ENCODE data around the gene RNF113B.

The RNF113B gene

DNA sequence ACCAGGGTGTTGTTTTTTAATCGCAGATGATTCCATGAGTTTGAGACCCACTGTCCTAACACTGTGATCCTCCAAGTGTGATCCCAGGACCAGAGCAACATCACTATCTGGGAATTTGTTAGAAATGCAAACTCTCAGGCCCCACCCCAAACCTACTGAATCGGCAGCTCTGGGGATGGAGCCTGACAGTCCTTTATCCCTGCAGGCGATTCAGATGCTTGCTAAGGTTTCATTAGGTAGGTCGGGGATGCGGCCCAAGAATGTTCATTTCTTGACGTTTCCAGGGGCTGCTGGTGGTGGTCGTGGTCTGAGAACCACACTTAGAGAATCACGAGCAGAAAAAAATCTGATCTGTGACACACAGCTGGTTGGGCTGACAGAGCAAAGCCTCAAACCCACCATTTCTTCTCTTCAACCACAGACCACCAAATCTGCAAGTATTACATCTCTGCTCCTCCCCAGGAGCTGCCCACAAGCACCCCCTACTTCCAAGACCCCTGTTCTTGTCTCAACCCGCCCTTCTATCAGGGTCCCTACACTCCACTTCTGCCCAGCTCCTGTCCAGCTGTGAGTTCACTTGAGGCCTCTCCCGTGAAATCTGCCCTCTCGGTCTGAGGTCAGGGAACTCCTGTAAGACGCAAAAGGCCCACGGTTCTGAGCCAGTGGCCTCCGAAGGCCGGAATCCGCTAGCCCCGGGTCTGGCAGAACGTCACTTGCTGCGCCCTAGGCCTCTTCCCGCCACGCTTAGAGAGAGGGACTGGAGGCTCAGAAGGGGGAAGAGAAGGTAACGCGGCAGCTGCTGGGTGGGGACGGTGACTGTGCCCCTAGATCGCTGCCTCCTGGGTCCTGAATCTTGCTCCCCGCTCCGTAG is 35.3 kb downstream of the RNF113B start:
- Histone ChIP-seq H3K27me3 (ENCODE audit: control insufficient read depth, insufficient read depth, low read length) (peaks cover 26% of the 10 kb centered on the region), H3K9me3 (ENCODE audit: control insufficient read depth, insufficient read depth, low read length) (no peaks in the 10 kb centered on the region), H3K36me3 (ENCODE audit: control insufficient read depth, insufficient read depth, low read length) (no peaks in the 10 kb centered on the region), H3K4me3 (ENCODE audit: low read depth, low read length) (peak overlapping the region; percentile 79), H3K27ac (ENCODE audit: low read depth, low read length) (no peak overlapping the region), H3K4me1 (ENCODE audit: control insufficient read depth, insufficient read depth, low read length) (peaks cover 25% of the 10 kb centered on the region), H3K9ac (ENCODE audit: low read depth, low read length) (no peak overlapping the region)

DNA sequence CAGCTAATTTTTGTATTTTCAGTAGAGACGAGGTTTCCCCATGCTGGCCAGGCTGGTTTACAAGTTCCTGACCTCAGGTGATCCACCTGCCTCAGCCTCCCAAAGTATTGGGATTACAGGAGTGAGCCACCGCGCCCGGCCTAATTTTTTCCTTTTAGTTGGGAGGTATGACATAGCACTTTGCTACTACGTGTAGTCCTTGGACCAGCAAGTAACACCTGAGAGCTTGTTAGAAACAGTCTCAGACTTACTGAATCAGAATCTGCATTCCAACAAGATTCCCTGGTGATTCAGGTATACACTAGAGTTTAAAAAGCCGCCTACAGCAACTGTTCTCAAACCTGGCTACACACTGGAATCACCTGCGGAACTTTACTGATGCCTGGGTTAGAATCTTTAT is 36.0 kb downstream of the RNF113B start:
- Histone ChIP-seq H3K36me3 (ENCODE audit: control insufficient read depth, insufficient read depth, low read length) (no peaks in the 10 kb centered on the region), H3K4me3 (ENCODE audit: low read depth, low read length) (no peak overlapping the region), H3K27ac (ENCODE audit: low read depth, low read length) (no peak overlapping the region), H3K9me3 (ENCODE audit: control insufficient read depth, insufficient read depth, low read length) (no peaks in the 10 kb centered on the region), H3K27me3 (ENCODE audit: control insufficient read depth, insufficient read depth, low read length) (peaks cover 26% of the 10 kb centered on the region), H3K9ac (ENCODE audit: low read depth, low read length) (no peak overlapping the region), H3K4me1 (ENCODE audit: control insufficient read depth, insufficient read depth, low read length) (peaks cover 21% of the 10 kb centered on the region)

DNA sequence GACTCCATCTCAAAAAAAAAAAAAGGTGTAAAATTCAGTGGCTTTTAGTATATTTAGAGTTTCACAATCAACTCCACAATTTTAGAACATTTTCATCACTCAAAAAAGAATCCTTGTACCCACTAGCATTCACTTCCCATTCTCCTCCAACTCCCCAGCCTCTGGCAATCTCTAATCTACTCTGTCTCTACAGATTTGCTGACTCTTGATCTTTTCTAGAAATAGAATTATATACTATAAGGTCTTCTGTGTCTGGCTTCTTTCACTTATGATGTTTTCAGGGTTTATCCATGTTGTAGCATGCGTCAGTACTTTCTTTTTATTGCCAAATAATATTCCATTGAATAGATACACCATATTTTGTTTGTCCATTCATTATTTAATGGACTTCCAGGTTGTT is 42.2 kb downstream of the RNF113B start:
- Histone ChIP-seq H3K36me3 (ENCODE audit: control insufficient read depth, insufficient read depth, low read length) (no peaks in the 10 kb centered on the region), H3K27me3 (ENCODE audit: control insufficient read depth, insufficient read depth, low read length) (no peaks in the 10 kb centered on the region), H3K9ac (ENCODE audit: low read depth, low read length) (no peak overlapping the region), H3K27ac (ENCODE audit: low read depth, low read length) (no peak overlapping the region), H3K4me3 (ENCODE audit: low read depth, low read length) (no peak overlapping the region), H3K9me3 (ENCODE audit: control insufficient read depth, insufficient read depth, low read length) (no peaks in the 10 kb centered on the region), H3K4me1 (ENCODE audit: control insufficient read depth, insufficient read depth, low read length) (no peaks in the 10 kb centered on the region)

DNA sequence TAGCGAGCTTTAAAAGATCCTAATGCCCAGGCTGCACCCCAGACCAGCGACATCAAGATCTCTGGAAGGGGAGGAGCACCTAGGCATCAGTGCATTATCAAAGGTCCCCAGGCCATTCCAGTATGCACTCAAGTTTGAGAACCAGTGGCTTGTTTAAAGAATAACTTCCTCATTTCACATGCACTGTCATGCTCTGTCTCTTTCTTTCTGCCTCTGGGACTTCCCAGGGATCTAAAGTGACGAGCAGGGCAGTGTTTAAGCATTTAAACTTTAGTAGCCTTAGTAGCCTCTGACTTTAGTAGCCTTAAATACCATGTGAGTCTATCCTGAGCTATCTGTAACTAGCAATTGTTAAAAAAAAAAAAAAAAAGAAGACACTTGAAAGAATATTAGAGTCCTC is 43.1 kb downstream of the RNF113B start:
- no peaks in the 10 kb centered on the region for H3K9me3 ChIP-seq (ENCODE audit: control insufficient read depth, insufficient read depth, low read length)
- no peak overlapping the region for H3K9ac ChIP-seq (ENCODE audit: low read depth, low read length)
- no peaks in the 10 kb centered on the region for H3K36me3 ChIP-seq (ENCODE audit: control insufficient read depth, insufficient read depth, low read length)
- H3K27me3 ChIP-seq (ENCODE audit: control insufficient read depth, insufficient read depth, low read length) = no peaks in the 10 kb centered on the region
- no peak overlapping the region for H3K4me3 ChIP-seq (ENCODE audit: low read depth, low read length)
- H3K4me1 ChIP-seq (ENCODE audit: control insufficient read depth, insufficient read depth, low read length) = no peaks in the 10 kb centered on the region
- no peak overlapping the region for H3K27ac ChIP-seq (ENCODE audit: low read depth, low read length)

DNA sequence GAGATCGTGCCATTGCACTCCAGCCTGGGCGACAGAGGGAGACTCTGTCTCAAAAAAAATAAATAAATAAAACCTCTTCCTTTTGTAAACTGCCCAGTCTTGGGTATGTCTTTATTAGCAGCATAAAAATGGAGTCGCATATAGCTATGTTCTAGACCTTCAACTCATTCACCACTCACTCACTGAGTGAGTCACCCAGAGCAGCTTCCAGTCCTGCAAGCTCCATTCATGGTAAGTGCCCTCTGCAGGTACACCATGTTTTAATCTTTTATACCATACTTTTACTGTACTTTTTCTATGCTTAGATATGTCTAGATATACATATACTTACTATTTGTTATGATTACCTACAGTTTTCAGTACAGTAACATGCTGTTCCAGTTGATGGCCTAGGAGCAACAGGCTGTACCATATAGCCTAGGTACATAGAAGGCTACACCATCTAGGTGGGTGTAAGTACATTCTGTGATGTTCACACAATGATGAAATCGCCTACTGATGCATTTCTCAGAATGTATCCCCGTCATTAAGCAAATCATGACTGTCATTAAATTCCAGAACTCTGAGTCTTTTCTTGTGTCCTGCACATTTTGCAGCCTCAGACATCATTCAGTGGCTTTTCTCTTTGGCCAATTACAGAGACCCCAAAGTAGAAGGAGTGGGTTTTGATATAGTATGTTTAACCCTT is 47.9 kb downstream of the RNF113B start:
- no peak overlapping the region for H3K27ac ChIP-seq (ENCODE audit: low read depth, low read length)
- H3K4me1 ChIP-seq (ENCODE audit: control insufficient read depth, insufficient read depth, low read length) = no peaks in the 10 kb centered on the region
- H3K36me3 ChIP-seq (ENCODE audit: control insufficient read depth, insufficient read depth, low read length) = no peaks in the 10 kb centered on the region
- H3K27me3 ChIP-seq (ENCODE audit: control insufficient read depth, insufficient read depth, low read length) = no peaks in the 10 kb centered on the region
- H3K9ac ChIP-seq (ENCODE audit: low read depth, low read length) = no peak overlapping the region
- no peak overlapping the region for H3K4me3 ChIP-seq (ENCODE audit: low read depth, low read length)
- H3K9me3 ChIP-seq (ENCODE audit: control insufficient read depth, insufficient read depth, low read length) = no peaks in the 10 kb centered on the region

Data from HUES48 (cell line).